CD1c-positive myeloid dendritic cell (primary cell): ENCODE results near the gene RAB22A.
"Not testable (repeated sequence)": the region's sequence is repeated elsewhere in the genome, so short reads cannot be mapped to it uniquely, and the experiment has no call there.

Experiments used
- DNase-seq: peaks from one replicate; pipeline ENCODE4 v3.0.0-alpha.2; 2016; ENCODE audit errors: extremely low spot score

The RAB22A gene

DNA sequence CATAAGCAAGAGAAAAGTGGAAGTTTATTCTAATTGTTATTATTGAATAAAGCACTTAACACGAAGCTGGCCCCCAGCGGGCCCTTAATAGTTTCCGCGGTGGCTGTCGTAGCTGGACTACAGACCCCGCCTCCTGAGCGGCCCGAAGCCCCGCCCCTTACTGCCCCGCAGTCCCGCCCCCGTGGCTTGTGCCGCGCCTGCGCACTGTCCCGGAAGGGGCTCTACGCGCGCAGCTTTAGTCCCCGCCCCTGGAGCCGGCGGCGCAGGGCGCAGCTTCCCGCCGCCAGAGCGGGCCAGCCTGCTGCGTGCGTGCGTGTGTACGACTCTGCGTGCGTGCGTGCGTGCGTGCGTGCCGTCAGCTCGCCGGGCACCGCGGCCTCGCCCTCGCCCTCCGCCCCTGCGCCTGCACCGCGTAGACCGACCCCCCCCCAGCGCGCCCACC lies 79.4 kb downstream of the RAB22A start, which contains the start of gene VAPB:
Gene VAPB, plus strand, starts transcription at position 348 of the 442 bp plus-strand sequence. CDS start 231 bp downstream, outside the sequence.
- peak; percentile 100 for DNase-seq

DNA sequence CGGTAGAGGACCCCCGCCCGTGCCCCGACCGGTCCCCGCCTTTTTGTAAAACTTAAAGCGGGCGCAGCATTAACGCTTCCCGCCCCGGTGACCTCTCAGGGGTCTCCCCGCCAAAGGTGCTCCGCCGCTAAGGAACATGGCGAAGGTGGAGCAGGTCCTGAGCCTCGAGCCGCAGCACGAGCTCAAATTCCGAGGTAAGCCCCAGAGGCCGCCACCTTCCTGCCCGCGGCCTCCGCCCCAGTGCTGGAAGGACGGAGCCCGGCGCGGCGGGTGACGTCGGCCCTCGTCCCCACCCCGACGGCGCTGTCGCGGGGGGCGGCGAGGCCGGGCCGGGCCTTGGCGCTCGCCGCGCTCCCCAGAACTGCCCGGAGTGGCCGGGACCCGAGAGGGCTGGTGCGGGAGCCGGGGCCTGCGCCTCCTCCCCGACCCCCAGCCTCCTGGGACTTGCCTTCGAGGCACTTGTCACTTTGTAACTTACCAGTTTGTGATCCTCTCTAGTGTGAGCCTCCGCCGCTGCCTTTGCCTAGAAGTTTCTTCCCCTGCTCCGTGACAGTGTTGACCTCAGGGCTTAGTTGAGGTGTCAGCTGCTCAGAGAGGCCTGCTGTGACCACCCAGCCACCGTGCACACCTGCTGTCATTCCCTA lies 79.9 kb downstream of the RAB22A start:
- DNase-seq, result peak; percentile 71

DNA sequence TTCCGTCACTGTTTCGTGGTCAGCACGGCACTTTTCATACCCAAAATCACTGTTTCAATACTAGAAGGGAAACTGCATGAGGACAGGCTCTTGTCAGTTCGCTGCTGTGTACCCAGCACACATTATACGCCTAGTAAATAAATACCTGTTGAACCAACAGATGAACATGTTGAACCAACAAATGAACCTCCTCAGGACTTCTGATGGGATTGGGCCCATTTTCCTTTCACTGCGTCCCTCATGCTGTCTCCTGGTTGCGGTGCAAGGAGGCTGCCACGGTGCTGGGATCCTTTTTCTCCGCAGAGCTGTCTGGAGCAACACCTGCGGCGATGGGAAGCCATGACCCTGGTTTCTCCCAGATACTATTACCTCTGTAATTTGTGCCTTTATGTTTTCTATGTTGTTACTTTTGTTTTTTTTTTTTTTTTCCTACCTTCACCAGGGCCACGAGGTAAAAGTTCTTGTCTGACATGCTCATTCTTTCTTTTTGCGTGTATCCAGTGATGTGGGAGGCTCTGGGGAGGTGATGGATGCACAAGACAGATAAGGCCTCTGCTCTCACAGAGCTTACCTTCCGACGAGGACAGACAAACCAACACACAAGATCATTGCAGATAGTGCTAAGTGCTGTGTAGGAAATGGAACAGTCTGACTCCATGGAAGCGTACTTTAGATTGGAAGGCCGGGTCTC lies 80.6 kb downstream of the RAB22A start:
- DNase-seq, result no peak

DNA sequence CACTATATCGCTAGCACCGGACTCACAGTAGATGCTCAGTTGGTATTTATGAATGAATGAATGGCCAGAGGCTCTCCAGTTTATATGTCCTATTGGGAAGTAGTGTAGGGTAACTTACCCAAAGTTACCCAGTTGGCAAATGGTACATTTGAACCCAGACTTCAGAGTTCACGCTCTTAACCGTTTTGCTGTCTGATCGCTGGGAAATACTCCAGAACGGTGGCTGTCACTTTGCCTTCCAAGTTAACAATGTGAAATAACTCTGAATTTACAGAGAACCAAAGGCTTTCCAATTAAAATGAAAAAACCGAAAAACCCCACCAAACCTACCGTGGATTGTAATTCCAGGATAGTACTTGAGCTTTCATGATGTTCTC lies 81.1 kb downstream of the RAB22A start:
- DNase-seq, result no peak

DNA sequence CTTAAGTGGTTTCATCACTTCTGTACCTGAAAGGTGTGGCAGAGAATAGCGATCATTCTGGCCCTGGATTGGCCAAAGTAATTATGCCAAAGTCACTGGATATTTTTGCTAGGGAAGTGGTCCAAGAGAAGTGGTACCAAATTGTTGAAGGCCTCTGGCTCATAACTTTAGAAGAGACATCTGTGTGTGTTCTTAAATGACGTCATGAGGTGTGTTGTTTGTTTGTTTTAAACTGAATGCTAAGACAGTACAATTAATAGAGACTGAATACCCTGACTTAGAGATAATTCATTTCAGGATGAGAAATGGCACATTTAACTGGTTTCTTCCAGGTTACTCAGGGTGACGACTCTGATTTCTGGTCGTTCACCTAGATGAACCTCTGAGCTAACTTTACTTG lies 82.8 kb downstream of the RAB22A start:
- no peak for DNase-seq

DNA sequence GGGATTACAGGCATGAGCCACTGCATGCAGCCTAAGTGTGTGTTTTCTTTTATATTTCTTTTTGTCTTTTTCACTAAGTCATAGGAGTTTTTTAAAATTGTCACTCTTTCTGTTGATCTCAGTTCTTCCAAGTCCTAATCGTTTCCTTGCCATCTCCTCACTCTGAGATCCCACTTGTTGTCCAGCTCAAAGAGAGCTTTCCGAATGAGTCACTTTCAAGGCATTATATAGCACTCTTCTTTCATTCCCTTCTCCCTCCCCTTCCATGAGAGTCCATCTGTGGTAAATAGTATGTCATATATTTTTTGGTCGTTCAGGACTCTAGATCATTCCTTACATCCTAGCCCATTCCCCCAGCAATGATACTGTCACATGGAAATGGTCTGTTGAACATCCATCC lies 83.8 kb downstream of the RAB22A start:
- DNase-seq, result no peak

DNA sequence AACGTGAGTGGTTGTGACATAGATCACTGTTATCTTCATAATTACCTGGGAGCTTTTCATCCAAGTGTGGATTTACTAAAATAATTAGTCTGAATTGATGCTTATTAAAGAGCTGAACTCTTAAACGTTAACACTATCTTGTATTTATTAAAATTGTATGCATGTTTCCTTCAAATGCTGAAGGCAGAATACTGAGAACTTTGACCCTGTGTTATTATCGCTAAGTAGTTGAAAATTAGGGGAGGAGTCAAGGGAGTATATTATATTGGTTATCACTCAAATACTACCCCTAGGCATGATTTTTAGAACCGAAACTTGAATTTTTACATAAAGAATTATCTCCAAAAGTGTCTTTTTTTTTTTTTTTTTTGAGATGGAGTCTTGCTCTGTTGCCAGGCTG lies 85.3 kb downstream of the RAB22A start:
- DNase-seq, result no peak

DNA sequence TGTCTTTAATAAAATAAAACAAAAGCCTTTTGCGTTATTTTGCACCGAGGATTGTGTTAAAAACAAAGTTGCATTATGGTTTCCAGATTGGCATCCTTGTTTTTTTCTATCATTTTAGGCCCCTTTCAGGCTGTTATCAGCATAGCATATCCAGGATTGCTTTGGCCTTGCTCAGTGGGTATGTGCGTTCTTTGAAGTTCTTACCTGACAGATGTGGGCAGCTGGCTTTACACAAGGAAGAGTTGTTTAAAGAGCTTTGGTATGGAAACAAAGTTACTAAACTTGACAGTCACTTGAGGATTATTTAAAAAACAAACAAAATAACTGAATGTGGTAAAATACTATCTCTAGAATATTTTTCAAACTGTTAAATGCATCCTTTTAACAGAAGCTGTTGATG lies 86.1 kb downstream of the RAB22A start:
- DNase-seq, result no peak

DNA sequence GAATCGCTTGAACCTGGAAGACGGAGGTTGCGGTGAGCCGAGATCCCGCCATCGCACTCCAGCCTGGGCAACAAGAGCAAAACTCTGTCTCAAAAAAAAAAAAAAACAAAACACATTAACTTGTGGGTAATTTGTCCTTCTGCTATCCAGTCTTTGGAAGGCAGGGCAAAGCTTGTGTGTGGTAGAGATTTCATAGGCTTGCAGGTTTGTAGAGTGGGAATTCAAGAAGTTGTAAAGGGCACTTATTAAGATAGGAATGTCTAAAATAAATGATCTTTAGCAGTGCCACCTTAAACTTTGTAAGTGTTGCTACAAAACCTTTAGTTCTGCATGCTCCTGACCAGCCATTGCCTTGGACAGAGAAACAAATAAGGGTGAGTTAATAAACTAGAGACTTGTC lies 87.9 kb downstream of the RAB22A start:
- no peak for DNase-seq

DNA sequence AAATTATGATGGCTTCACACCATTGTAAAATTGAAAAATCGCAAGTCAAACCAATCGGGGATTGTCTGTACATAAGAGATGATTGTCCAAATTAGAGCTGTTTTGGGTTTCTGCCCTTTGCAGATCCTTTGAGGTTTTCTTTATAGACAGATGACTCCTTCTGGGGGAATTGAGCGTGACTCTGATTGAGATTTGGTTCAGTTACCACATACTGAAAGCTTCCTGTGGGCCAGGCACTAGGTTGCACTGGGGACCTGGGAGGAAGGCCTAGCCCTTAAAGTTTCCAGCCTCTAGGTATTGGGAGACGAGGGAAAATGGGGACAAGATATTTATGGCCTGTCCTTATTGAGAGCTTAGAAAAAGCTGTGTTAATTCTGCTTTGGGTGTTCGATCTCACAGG lies 88.7 kb downstream of the RAB22A start:
- no peak for DNase-seq

DNA sequence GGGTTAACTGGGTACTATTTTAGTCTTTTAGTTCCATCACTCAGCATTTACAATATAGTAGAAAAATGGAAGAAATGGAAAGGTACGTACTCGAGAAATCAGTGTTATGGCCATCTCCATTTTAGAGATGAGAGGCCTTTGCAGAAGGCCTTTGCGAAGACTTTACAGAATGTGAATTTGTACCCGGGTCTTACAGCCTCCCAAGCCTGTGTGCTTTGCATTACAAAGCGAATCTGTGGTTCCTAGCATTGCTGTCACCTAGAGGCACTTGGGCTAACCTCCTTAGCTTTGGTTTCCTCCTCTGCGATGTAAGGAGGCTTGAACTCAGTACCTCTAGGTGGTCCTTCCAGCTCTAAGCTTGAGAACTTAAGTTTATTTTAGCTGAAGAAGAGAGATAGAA lies 90.4 kb downstream of the RAB22A start:
- no peak for DNase-seq

DNA sequence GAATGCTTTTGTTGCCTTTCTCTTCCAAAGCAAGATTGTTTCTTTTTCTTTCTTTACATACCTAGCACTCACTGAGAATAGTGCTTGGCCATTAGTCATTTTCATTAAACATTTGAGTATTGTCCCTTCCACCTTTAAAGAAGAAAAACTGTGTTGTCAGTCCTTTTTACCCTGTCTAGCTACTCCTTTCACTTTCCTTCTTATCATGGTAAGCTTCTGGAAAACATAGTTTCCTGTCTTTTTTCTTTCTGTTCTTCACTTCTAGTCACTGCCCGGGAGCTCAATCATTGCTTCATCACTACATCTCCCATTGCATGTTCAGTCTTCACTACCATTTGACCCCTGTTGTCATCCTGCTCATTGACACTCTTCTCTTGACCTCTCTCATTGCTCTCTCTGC lies 91.6 kb downstream of the RAB22A start:
- DNase-seq, result no peak

DNA sequence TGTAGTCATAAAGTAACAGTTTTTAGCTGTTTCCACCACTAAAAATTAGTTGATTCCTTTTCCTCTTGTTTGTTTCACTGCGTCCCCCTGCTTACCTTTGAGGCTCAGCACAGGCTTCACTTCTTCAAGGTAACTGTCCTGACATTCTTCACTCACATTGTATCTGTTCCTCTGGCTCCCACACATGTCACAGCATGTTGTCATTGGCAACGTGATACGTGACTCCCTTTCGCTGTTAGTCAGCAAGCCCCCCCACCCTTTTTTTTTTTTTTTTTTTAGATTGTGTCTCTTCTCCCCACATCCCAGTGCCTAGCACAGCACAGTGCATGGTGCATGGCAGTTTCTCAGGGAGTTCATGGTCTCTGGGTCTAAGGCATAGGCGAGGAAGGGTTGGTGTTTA lies 92.8 kb downstream of the RAB22A start:
- DNase-seq, result no peak

DNA sequence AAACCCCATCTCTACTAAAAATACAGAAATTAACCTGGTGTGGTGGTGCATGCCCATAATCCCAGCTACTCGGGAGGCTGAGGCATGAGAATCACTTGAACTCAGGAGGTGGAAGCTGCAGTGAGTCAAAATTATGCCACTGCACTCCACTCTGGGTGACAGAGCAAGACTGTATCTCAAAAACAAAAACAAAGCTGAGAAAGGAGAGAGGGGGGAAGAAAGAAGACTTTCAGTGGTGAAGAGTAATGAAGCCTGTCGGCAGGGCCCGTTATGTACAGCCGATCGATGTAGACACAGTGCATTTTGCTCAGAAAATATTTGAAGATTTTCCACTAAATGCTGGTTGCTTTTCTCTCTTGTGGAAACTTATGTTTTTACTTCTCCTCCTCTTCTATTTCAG lies 93.3 kb downstream of the RAB22A start:
- DNase-seq, result no peak

DNA sequence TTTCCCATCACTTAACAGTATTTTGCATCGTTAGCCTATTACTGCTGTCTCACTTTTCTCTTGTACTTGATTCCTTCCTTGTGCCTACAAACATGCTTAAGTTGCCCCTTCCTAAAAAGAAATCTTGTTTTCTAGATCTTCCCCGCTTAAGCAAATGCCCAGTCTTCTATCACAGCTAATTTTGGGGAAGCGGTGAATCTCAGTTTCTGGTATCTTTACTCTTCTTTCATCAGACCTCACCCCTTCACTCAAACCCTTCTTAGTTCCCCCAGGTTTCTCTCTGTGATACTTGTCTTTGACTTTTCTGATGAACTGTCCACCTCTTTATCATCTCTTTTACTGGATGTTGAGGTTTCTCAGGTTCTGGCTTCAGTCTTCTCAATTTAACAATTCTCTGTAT lies 93.8 kb downstream of the RAB22A start:
- DNase-seq, result no peak

DNA sequence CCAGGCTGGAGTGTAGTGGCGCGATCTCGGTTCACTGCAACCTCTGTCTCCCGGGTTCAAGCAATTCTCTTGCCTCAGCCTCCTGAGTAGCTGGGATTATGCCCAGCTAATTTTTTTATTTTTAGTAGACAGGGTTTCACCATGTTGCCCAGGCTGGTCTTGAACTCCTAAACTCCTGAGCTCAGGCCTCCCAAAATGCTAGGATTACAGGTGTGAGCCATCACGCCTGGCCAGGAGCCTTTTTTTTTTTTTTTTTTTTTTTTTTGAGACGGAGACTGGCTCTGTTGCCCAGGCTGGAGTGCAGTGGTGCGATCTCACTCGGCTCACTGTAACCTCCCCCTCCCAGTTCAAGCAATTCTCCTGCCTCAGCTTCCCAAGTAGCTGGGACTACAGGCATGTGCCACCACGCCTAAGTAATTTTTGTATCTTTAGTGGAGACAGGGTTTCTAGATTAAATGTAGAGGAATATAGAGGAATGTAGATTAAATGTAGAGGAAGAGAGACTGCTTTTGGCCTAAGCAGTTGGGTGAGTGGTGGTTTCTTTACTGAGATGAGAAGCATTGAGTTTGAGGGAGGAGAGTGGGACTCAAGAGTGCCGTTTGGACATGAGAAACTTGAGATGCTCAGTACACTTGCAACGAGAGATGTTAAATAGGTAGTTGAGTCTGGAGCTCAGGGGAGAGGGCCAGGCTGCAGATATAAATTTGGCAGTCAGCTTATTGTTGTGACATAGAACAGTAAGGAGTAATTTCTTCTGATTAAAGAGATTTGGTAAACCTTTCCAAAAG lies 96.2 kb downstream of the RAB22A start:
- DNase-seq, result no peak

DNA sequence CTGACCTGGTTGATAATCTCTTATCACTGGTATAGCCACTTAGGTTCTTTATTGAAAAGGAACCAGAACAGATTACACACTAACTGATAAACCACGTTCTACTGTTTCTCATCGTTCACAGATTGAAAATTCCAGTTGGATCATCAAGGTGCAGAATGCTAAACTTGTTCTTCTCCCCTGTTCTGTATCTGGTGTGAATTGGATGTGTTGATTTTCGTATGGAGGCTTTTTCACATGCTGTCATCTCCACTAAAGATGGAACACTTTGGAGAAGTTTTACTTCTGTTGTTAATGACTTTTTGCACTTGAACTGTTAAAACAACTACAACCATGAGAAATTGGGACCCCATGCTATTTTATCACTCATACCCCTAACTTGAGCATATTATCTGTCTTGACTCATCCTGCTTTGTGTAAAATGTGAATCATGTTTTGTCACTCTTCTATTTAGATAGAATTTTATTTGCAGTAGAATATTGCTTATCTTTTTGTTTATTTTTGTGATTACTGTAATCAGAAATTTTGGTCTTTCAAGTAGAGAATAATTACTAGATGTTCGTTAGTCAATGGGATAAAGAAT lies 97.0 kb downstream of the RAB22A start:
- DNase-seq, result no peak

DNA sequence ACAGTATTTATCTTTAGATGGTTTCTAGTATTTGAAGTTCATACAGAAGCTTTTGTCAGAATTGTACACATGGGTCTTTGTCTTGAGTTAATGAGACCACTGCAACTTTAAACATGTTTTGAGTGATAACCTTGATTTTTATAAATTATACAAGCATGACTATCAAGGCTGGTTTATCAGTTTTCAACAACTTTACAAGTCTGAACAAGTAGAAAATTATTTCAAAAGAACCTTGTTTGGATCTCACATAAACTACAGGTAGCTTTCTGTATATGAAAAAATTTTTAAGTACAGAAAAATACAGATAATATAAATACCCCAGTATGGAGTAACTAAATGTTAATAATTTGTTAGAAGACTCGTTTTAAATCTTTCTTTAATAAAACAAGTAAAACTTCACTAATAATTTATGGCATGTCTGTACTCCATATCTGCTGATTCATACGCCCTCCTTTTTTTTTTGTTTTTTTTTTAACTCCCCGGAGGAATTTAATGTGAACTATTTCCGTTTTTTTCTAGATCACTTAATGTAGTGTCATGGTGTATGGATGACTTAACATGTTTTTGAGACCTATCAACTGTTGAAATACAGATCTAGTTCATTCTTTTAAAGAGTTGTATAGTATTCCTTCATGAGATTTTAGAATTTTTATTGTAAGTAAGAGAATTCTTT lies 97.8 kb downstream of the RAB22A start:
- DNase-seq, result peak; percentile 52

DNA sequence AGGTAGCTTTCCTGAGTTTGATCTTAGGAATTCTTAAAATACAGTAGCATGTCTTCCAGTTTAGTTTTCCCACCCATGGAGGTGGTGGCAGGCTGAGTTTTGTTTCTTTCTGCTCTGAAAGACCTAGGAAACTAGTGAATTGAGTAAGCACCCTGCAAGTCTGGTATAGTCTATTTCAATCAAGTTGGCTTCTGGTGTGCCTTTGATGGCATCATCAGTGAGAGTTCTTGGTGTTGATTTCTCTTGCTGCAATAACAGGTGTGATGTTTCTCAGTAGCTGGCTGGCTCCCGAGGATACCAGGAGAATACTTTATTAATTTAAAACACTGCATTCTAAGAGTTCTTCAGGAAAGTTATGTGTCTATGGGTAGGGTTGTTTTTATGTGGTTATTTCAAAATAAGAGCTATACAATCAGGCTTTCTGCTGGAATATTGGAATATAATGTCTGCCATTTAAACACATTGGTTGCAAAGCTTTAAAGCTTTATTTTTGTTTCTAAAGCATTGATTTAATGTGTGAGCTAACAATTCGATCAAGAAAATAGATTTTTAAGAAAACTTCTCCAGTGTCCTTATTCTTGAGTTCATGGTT lies 98.5 kb downstream of the RAB22A start:
- no peak for DNase-seq

DNA sequence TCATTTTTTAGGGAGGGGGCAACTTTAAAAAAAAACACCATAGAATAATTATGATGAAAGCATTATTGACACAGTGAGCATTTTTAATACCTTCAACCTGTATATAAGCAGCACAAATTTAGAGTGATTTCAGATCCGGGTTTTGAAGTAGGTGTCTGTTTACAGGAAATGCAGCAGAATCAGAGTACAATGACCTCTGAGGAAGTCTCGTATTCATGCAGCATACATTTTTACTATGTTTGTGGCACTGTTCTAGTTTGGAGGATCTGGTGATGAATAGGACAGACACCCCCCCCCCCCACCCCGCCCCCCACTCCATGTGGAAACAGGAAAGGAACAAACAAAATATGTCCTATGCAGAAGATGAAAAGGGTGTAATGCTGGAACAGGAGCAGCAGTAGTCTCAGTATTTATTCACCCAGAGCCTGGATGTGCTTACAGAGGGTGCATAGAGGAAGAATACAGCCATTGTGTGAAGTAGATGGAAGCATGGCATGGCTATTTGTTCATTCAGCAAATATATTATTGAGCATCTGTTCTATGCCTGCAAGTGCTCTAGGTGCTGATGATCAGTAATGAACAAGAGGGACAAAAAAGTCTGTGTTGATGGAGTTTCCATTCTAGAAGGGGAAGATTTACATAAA lies 99.2 kb downstream of the RAB22A start:
- DNase-seq, result peak; percentile 32

DNA sequence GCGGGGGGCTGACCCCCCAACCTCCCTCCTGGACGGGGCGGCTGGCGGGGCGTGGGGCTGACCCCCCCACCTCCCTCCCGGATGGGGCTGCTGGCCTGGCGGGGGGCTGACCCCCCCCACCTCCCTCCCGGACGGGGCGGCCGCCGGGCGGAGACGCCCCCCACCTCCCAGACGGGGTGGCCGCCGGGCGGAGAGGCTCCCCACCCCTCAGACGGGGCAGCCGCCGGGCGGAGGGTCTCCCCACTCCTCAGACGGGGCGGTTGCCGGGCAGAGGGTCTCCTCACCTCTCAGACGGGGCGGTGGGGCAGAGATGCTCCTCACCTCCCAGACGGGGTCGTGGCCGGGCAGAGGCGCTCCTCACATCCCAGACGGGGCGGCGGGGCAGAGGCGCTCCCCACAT lies 104.7 kb downstream of the RAB22A start:
- not testable (repeated sequence) for DNase-seq
